Mucosa of descending colon (tissue), 3 donors: Measurements from ENCODE around the gene FAM240A. TPM values are rescaled to one million over a fixed set of nuclear protein-coding genes. Genes with fewer than 3 reads are reported as not detected.

ENCODE experiments used
- ATAC-seq: fragments of 200-7000 bp; cut with Tn5 transposase; one replicate; pipeline ENCODE4 v1.9.1; 2020; ENCODE audit warnings: mild to moderate bottlenecking, moderate library complexity
- DNase-seq, 3 donors: peaks; one replicate each; pipeline ENCODE4 v3.0.0-alpha.2; 2020
- H3K36me3 ChIP-seq: fragments of 200-600 bp; one replicate; pipeline ENCODE4 v1.8.0; 2021; ENCODE audit warnings: low read depth, mild to moderate bottlenecking
- H3K4me1 ChIP-seq: fragments of 200-600 bp; one replicate; pipeline ENCODE4 v1.8.0; 2021; ENCODE audit warnings: low read depth, mild to moderate bottlenecking
- H3K4me3 ChIP-seq: fragments of 200-600 bp; one replicate; pipeline ENCODE4 v1.8.0; 2021; ENCODE audit warnings: mild to moderate bottlenecking
- H3K9me3 ChIP-seq: fragments of 200-600 bp; one replicate; pipeline ENCODE4 v1.8.0; 2021; ENCODE audit warnings: mild to moderate bottlenecking
- intact Hi-C, 2 donors: fragments of 100-400 bp; cut with DNase I in 1 of 2; cut with micrococcal nuclease in 1 of 2; formaldehyde crosslinking; loops; one replicate each; pipeline versions ENCODE4 v1.11.0 to v1.11.1; 2022; cut with DNase I, micrococcal nuclease
- total RNA-seq, 3 donors: library from RNA; stranded (reverse); fragmentation: NEBNext Ultra II Directional in 2 of 3; extraction: Animal tissue kit (Norgen Biotek cat#: 25700) in 2 of 3; gene quantifications; one replicate each; pipeline versions ENCODE4 v1.2.1 to v1.2.4, GENCODE V29; 2021 to 2023
- TF ChIP-seq, protein P1 (sequence below): fragments of 200-600 bp; IDR thresholded peaks from one replicate; pipeline ENCODE4 v1.8.0; 2022; ENCODE audit warnings: antibody characterized with exemption, mild to moderate bottlenecking
- donor health status: DM: no; HTN: no; CAD: no; lungs with moderate emphysema.
- donor health status: DM: no; HTN: no; CAD: no.
- donor health status: DM: no; HTN: yes; CAD: no.

Gene FAM240A
- total RNA-seq, 3 donors from 2014 or later, result not detected

DNA sequence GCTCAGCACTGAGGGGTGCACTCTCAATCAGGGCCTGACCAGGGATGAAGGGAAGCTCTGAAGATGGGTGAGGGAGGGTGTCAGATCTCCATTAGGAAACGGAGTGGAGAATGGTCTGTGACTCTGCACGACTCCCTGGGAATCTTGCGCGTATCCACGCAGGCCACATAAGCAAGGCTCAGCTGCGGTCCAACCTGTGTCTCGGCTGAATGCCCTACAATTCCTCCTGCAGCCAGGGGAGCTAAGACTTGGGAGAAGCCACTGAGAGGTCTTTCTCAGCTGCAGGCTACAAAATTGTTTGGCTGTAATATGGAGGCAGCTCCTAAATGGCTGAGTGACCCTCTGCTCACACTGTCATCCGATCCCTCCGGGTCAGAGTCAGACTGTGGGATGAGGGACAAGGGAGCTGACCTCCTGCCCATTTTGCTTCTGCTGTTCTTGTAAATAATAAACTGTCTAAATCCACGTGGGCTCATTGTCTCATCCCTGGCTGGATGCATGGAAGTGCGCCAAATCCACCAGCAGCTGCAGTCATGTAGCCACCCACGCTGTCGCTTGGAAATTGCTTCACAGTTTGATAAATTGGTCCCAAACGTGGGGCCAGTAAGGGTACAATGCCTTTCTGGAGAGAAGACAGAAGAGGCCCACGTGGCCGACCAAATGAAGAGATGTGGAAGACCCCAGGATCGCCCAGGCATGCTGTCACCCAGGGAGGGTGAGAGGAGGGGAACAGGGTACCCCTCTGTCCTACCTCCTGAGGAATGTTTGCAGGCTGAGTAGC is 50.6 kb downstream of the FAM240A start:
- intact Hi-C loops, result no loop called here
- TF ChIP-seq, protein P1, sequence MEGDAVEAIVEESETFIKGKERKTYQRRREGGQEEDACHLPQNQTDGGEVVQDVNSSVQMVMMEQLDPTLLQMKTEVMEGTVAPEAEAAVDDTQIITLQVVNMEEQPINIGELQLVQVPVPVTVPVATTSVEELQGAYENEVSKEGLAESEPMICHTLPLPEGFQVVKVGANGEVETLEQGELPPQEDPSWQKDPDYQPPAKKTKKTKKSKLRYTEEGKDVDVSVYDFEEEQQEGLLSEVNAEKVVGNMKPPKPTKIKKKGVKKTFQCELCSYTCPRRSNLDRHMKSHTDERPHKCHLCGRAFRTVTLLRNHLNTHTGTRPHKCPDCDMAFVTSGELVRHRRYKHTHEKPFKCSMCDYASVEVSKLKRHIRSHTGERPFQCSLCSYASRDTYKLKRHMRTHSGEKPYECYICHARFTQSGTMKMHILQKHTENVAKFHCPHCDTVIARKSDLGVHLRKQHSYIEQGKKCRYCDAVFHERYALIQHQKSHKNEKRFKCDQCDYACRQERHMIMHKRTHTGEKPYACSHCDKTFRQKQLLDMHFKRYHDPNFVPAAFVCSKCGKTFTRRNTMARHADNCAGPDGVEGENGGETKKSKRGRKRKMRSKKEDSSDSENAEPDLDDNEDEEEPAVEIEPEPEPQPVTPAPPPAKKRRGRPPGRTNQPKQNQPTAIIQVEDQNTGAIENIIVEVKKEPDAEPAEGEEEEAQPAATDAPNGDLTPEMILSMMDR, result no peak
- DNase-seq, result no peak
- no peaks in the 10 kb centered on the region for H3K36me3 ChIP-seq
- no peak overlapping the region for H3K4me3 ChIP-seq
- H3K4me1 ChIP-seq, result no peaks in the 10 kb centered on the region
- no peak for ATAC-seq
- no peaks in the 10 kb centered on the region for H3K9me3 ChIP-seq

DNA sequence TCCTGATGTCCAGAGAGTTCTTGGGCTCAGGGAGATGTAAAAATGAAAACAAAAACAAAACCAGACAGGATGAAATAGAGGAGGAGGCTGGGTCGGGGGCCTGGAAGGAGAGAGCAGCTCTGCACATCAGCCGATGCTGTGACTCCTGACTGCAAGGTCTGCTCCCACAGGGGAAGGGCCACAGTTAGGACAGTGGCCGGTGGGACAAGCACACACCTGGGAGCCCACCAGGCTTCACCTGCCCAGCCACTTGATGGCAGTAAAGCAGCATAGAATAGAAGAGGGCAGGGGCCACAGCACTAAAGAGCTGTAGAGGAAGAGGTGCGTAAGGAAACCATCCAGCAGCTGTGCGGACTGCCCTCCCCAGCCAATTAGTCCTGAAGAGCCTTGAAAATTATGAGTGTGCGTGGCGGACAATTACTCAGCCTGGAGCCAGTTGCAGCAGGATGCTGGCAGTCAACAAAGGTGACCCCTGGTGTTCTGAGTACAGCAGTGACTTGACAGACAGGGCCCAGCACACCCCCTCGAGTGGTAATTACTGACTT is 51.3 kb downstream of the FAM240A start:
- H3K4me1 ChIP-seq, result no peaks in the 10 kb centered on the region
- no peak for DNase-seq
- no peaks in the 10 kb centered on the region for H3K36me3 ChIP-seq
- TF ChIP-seq, protein P1, result no peak
- no peak overlapping the region for H3K4me3 ChIP-seq
- peak; percentile 18 for ATAC-seq
- H3K9me3 ChIP-seq, result no peaks in the 10 kb centered on the region
- intact Hi-C loops, result no loop called here

DNA sequence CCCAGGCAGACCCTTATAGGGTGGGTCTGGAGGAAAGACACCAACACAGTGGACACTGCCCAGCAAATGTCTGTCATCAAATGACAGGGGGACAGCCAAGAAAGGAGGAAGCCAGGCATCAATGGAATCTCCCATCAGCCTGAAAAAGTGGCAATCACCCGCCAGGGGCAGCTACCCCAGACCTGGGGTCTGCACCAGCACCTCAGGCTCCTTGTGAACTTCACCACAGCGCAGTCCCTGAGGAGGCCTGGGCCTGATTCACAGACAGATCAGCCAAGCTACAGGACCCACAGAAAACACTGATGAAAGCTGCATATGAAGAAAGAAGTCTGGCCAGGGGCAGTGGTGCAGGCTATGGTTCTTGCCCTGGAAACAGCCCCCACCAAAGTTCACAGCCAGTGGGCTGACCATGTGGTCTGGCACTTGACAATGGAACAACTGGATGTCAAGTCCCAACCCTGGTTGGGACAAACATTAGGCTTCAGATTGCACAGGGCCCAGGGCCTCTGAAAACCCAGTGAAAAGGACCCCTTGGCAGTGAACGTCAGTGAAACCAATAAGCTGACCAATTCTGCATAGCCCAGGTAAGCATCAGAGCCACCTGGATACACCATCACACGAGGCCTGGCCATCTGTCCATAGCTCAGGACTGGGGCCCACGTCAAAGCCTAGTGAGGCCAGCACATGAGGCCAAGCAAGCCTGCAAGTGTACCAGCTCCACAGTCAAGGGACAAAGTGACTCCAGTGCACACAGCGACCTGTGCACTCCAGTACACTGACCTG is 52.1 kb downstream of the FAM240A start:
- Histone ChIP-seq H3K36me3 (no peaks in the 10 kb centered on the region), H3K4me1 (no peaks in the 10 kb centered on the region), H3K9me3 (no peaks in the 10 kb centered on the region), H3K4me3 (no peak overlapping the region)
- no peak for ATAC-seq
- no peak for DNase-seq
- TF ChIP-seq, protein P1, result no peak
- intact Hi-C loops, result no loop called here

DNA sequence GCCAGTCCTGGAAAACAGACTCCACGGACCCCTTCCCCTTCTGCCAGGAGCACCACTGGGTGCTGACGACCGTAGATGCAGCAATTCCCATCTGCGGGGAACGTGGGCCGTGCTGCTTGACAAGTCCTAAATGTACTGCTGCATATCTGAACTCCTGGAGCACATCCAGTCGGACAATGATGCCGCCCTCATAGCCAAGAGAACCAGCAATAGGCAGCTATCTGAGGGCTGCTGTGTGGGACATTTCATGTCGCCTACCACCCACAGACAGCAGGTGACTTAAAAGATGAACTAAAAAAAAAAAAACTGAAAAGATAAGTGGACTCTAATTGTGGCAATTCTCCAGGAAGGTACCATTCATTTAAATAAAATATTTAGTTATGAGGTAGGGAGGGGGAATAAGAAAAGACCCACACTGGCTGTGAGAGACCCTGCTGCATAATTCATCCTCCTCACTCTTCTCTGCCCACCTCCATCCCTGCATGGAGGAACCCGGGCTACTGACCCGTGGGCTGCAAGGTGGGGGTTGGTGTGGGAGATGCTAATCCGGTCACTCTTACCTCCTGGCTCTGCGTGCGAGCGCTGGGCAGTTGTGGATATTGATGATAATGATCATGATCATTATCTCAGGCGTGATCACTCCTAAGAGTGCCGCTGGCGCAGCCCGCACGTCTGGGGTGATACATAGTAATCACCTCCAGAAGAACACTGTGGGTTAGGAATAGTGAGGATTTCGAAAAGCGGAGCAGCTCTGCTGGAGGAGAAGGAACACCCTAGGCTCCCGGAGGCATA is 52.8 kb downstream of the FAM240A start:
- DNase-seq (no peak), ATAC-seq (no peak)
- intact Hi-C loops, result no loop called here
- H3K4me1 ChIP-seq, result no peaks in the 10 kb centered on the region
- H3K4me3 ChIP-seq, result no peak overlapping the region
- no peaks in the 10 kb centered on the region for H3K36me3 ChIP-seq
- no peaks in the 10 kb centered on the region for H3K9me3 ChIP-seq
- TF ChIP-seq, protein P1, result no peak

DNA sequence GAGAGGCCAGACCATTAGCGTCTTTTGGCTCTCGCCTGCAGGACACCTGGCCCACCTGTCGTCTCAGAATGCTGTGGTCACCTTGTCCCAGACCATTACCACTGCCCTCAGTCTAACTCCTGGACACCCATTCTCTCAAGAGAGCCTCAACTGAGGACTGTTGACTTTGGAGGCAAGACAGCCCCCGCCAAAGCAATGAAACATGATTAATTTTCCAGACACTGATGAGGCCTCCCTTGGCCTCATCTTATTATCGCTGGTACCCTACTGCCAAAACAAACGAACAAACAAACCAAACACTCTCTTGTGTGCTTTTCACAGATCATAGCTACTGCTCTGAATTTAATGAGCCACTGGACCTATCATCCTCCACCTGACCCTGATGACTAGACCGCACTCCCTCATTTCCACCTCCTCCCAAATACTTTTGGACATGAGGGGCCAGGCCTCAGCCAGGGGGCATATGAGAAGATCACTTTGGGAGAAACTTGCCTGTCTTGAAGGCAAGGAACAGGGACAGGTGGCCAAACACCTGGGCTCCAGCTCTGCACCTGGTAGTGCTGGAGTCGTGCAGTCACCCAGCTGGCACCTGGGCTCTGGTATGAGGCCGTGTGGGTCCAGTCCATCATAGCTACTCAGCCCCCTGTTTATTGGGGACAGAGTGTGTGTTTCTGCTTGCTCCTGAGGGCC is 53.6 kb downstream of the FAM240A start:
- no peak for ATAC-seq
- intact Hi-C loops, result no loop called here
- Histone ChIP-seq H3K36me3 (no peaks in the 10 kb centered on the region), H3K9me3 (no peaks in the 10 kb centered on the region), H3K4me1 (no peaks in the 10 kb centered on the region), H3K4me3 (no peak overlapping the region)
- DNase-seq, result no peak
- TF ChIP-seq, protein P1, result no peak
